Prostate gland (tissue), 2 donors: Measurements from ENCODE around the gene MCM10. TPM values are rescaled to one million over a fixed set of nuclear protein-coding genes. Genes with fewer than 3 reads are reported as not detected.

Experiments
- DNase-seq: peaks from one replicate; pipeline ENCODE4 v3.0.0-alpha.2; 2019; ENCODE audit warnings: low spot score
- H3K27ac ChIP-seq, 2 donors: fragments of 200-600 bp; sonication (generic); 2 replicates each; pipeline ENCODE4 v1.5.1; 2017 to 2019
- H3K27me3 ChIP-seq: fragments of 200-600 bp; sonication (generic); replicated peaks from 2 replicates; pipeline ENCODE4 v1.5.1; 2019; ENCODE audit not compliant: insufficient read depth
- H3K36me3 ChIP-seq, 2 donors: fragments of 200-600 bp; sonication (generic); 1 replicate in 1 of 2; 2 replicates in 1 of 2; pipeline versions ENCODE4 v1.5.1 to v1.8.1; 2017 to 2019
- H3K4me1 ChIP-seq: fragments of 200-600 bp; sonication (generic); replicated peaks from 2 replicates; pipeline ENCODE4 v1.5.1; 2019
- H3K4me3 ChIP-seq, 2 donors: fragments of 200-600 bp; sonication (generic); 2 replicates each; pipeline ENCODE4 v1.5.1; 2017 to 2019
- H3K9me3 ChIP-seq: fragments of 200-600 bp; sonication (generic); 2 replicates; pipeline ENCODE4 v1.5.1; 2017
- CTCF ChIP-seq, 4 experiments: fragments of 200-600 bp in 2 of 4; fragments of 450-650 bp in 2 of 4; sonication (generic) in 2 of 4; IDR thresholded peaks; 1 replicate in 3 of 4; 2 replicates in 1 of 4; pipeline ENCODE4 v1.5.1; 2016 to 2019; ENCODE audit warnings: antibody characterized with exemption in 4 of 4, mild to moderate bottlenecking in 2 of 4, moderate library complexity in 2 of 4
- POLR2A ChIP-seq: fragments of 450-650 bp; IDR thresholded peaks from one replicate; pipeline ENCODE4 v1.6.1; 2016; ENCODE audit warnings: antibody characterized with exemption, mild to moderate bottlenecking
- POLR2AphosphoS5 ChIP-seq: sonication (generic); formaldehyde crosslinking; IDR thresholded peaks from one replicate; pipeline ENCODE4 v1.6.1; 2017; ENCODE audit warnings: antibody characterized with exemption
- WGBS: methylation state at CpG from one replicate; pipeline ENCODE4 v1.1.5; 2018; 5-methylcytosine and 5-hydroxymethylcytosine counted together
- intact Hi-C: fragments of 100-400 bp; cut with DNase I; formaldehyde crosslinking; loops from one replicate; pipeline ENCODE4 v1.14.2; 2022
- total RNA-seq, 2 donors: library from RNA; depleted of rRNA; stranded (reverse); fragments of >200 nt; gene quantifications; one replicate each; pipeline ENCODE4 v1.1.0, GENCODE V29; 2016

Gene MCM10
- total RNA-seq, 2 donors from 2014 or later = 0.55 to 1.6 TPM

DNA sequence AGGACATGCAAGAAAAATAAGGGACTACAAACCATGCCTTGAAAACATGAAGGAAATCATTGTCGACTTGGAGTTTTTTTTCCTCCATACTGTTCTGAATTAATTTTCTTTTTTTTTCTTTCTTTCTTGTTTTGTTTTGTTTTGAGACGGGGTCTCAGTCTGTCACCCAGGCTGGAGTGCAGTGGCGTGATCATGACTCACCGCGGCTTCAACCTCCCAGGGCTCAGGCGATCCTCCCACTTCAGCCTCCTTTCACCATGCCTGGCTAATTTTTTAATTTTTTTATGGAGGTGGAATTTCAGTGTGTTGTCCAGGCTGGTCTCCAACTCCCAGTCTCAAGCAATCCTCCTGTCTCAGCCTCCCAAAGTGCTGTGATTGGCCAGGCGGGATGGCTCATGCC, 61.2 kb downstream of the MCM10 start:
- Histone ChIP-seq H3K9me3 (no peaks in the 10 kb centered on the region), H3K27ac (no peak overlapping the region), H3K27me3 (no peaks in the 10 kb centered on the region), H3K4me1 (no peaks in the 10 kb centered on the region), H3K36me3 (no peaks in the 10 kb centered on the region), H3K4me3 (no peak overlapping the region)
- 97% methylated on average over 7 of the region's 7 CpGs for WGBS
- no peak for DNase-seq
- TF ChIP-seq CTCF (IDR thresholded peaks at IDR 0.05) (no peak), POLR2AphosphoS5 (no peak), POLR2A (no peak)
- intact Hi-C loops = no loop called here

GRCh38 chr10:13223241-13223640, 61.9 kb downstream of the MCM10 start:
- Histone ChIP-seq H3K9me3 (no peaks in the 10 kb centered on the region), H3K4me1 (no peaks in the 10 kb centered on the region), H3K27me3 (no peaks in the 10 kb centered on the region), H3K36me3 (no peaks in the 10 kb centered on the region), H3K27ac (no peak overlapping the region), H3K4me3 (no peak overlapping the region)
- 88% methylated on average over 9 of the region's 9 CpGs for WGBS
- no peak for DNase-seq
- intact Hi-C loops = no loop called here
- no peak for TF ChIP-seq POLR2AphosphoS5
- no peak for TF ChIP-seq CTCF (IDR thresholded peaks at IDR 0.05)
- no peak for TF ChIP-seq POLR2A

DNA sequence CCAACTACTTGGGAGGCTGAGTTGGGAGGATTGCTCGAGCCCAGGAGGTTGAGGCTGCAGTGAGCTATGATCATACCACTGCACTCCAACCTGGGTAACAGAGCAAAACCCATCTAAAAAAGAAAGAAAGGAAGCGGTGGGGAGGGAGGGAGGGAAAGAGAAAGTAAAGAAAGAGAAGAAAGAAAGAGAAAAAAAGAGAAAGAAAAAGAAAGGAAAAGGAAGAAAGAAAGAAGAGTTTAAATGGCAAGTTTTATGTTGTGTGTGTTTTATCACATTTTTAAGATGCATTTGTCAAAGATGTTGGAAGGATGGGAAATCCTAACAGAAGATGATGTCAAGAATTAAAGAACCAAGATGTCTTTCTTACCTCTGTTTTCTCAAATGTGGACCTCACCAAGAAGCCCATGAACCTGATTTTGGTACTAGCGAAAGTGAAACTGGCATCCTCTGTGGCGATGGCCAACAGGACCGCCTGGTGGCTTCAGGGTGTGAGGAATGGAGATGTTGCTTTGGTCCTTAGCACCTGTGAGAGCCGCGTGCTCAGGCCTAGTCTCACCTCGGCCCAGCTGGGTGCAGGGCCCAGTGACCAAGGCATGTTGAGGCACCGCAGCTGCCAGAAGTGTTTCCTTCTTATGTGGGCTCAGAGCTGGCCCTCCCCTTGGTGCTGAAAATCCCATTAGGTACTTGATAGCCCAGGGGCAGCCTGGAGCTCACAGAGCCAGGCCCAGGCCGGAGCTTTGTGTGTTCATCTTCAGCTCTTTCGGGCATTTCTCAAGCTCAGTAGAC, 63.0 kb downstream of the MCM10 start:
- Histone ChIP-seq H3K9me3 (no peaks in the 10 kb centered on the region), H3K4me3 (no peak overlapping the region), H3K27me3 (no peaks in the 10 kb centered on the region), H3K4me1 (no peaks in the 10 kb centered on the region), H3K27ac (no peak overlapping the region), H3K36me3 (no peaks in the 10 kb centered on the region)
- 83% methylated on average over 11 of the region's 11 CpGs for WGBS
- no peak for DNase-seq
- intact Hi-C loops = no loop called here
- TF ChIP-seq CTCF (IDR thresholded peaks at IDR 0.05) (no peak), POLR2AphosphoS5 (no peak), POLR2A (no peak)

DNA sequence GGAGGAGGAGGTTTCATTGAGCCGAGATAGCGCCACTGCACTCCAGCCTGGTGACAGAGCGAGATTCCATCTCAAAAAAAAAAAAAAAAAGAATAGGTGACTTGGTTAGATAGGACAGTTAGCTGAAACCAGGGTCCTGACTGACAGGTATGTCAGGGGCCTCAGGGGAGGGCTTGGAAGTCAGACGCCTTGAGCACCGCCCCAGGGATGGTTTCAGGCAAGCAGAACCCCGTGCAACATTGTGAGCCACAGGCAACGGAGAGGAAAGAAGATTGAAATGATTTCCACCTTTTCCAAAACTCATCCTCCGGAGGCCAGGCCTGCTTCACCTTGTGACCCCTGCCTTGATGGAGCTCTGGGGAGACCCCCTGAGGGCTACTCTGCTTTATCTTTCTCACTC, 64.2 kb downstream of the MCM10 start:
- Histone ChIP-seq H3K4me3 (no peak overlapping the region), H3K27ac (no peak overlapping the region), H3K27me3 (no peaks in the 10 kb centered on the region), H3K9me3 (no peaks in the 10 kb centered on the region), H3K36me3 (no peaks in the 10 kb centered on the region), H3K4me1 (no peaks in the 10 kb centered on the region)
- WGBS = 91% methylated on average over 8 of the region's 8 CpGs
- no peak for DNase-seq
- no peak for TF ChIP-seq POLR2A
- no peak for TF ChIP-seq POLR2AphosphoS5
- TF ChIP-seq CTCF (IDR thresholded peaks at IDR 0.05) = no peak
- intact Hi-C loops = no loop called here

DNA sequence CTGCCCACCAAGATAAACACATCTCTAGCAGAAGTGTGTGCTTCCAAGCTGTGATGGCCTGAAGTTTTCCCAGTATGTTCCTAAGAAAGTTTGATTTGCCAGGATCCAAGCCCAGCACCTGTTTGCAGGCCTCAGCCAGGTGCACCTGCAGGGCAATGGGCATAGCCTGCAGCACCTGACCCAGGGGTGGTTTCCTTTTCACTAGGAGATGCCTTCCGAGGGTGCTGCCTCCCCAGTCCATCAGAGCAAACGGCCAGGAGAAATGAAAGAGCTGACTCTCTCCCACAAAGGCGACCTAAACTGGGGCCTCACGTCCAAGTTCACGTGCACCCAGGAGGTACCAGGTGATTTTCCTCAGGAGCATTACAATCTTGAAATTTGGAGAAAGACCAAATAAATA, 65.7 kb downstream of the MCM10 start:
- no peaks in the 10 kb centered on the region for H3K36me3 ChIP-seq
- no peak overlapping the region for H3K27ac ChIP-seq
- no peaks in the 10 kb centered on the region for H3K27me3 ChIP-seq
- TF ChIP-seq POLR2A = no peak
- no peak for TF ChIP-seq POLR2AphosphoS5
- no peak for TF ChIP-seq CTCF (IDR thresholded peaks at IDR 0.05)
- no peak for DNase-seq
- H3K9me3 ChIP-seq = no peaks in the 10 kb centered on the region
- no peak overlapping the region for H3K4me3 ChIP-seq
- intact Hi-C loops = no loop called here
- WGBS = 93% methylated on average over 5 of the region's 5 CpGs
- no peaks in the 10 kb centered on the region for H3K4me1 ChIP-seq
